Neuronal stem cell (in vitro differentiated cells): ENCODE results near the gene RAD51B.

ENCODE experiments used
- DNase-seq: peaks from one replicate; pipeline ENCODE4 v3.0.0-alpha.2; 2013; ENCODE audit warnings: low spot score
- H2AFZ ChIP-seq: one replicate; pipeline ENCODE4 v1.6.1; 2013; ENCODE audit warnings: mild to moderate bottlenecking, low read length, inconsistent platforms
- H2AK5ac ChIP-seq: 2 replicates; pipeline ENCODE4 v1.6.1; 2013; ENCODE audit warnings: low read depth, mild to moderate bottlenecking, inconsistent platforms, low read length, moderate library complexity, mixed read lengths
- H2BK120ac ChIP-seq: 2 replicates; pipeline ENCODE4 v1.6.1; 2013; ENCODE audit warnings: low read depth, mild to moderate bottlenecking, inconsistent platforms, low read length, moderate library complexity, mixed read lengths
- H2BK12ac ChIP-seq: one replicate; pipeline ENCODE4 v1.6.1; 2013; ENCODE audit warnings: low read length, inconsistent platforms
- H2BK15ac ChIP-seq: 2 replicates; pipeline ENCODE4 v1.6.1; 2013; ENCODE audit warnings: mild to moderate bottlenecking, low read length, inconsistent platforms, mixed read lengths
- H2BK5ac ChIP-seq: one replicate; pipeline ENCODE4 v1.6.1; 2013; ENCODE audit warnings: inconsistent platforms, mild to moderate bottlenecking, low read length, moderate library complexity
- H3K14ac ChIP-seq: one replicate; pipeline ENCODE4 v1.6.1; 2013; ENCODE audit warnings: low read length, inconsistent platforms
- H3K18ac ChIP-seq: 2 replicates; pipeline ENCODE4 v1.6.1; 2013; ENCODE audit warnings: low read length, inconsistent platforms
- H3K23ac ChIP-seq: 2 replicates; pipeline ENCODE4 v1.6.1; 2013; ENCODE audit warnings: low read depth, mild to moderate bottlenecking, mixed read lengths, low read length, inconsistent platforms; ENCODE audit not compliant: poor library complexity
- H3K27ac ChIP-seq: replicated peaks from 3 replicates; pipeline ENCODE4 v1.5.1; 2013; ENCODE audit warnings: low read length, inconsistent platforms
- H3K27me3 ChIP-seq, 3 experiments: 2 replicates each; pipeline ENCODE4 v1.6.1; 2013; ENCODE audit warnings: low read length in 3 of 3, mild to moderate bottlenecking in 2 of 3, inconsistent platforms in 1 of 3, low read depth in 1 of 3, mixed read lengths in 1 of 3, moderate library complexity in 1 of 3; ENCODE audit not compliant: control insufficient read depth in 3 of 3, insufficient read depth in 3 of 3
- H3K36me3 ChIP-seq, 2 donors: replicated peaks in 1 of 2; 2 replicates each; pipeline ENCODE4 v1.6.1; 2013; ENCODE audit warnings: low read length in 2 of 2; ENCODE audit not compliant: control insufficient read depth in 2 of 2, insufficient read depth in 2 of 2
- H3K4ac ChIP-seq: 2 replicates; pipeline ENCODE4 v1.6.1; 2013; ENCODE audit warnings: inconsistent platforms, mild to moderate bottlenecking, low read length, moderate library complexity
- H3K4me1 ChIP-seq, 2 donors: 1 replicate in 1 of 2; 2 replicates in 1 of 2; pipeline ENCODE4 v1.6.1; 2013; ENCODE audit warnings: low read length in 2 of 2, low read depth in 1 of 2; ENCODE audit not compliant: control insufficient read depth in 2 of 2, insufficient read depth in 1 of 2
- H3K4me2 ChIP-seq: one replicate; pipeline ENCODE4 v1.6.1; 2013; ENCODE audit warnings: mild to moderate bottlenecking, low read length, inconsistent platforms; ENCODE audit not compliant: insufficient read depth, poor library complexity, severe bottlenecking
- H3K4me3 ChIP-seq, 2 donors: 2 replicates each; pipeline ENCODE4 v1.5.1; 2013; ENCODE audit warnings: low read length in 2 of 2, mild to moderate bottlenecking in 2 of 2, inconsistent platforms in 1 of 2, moderate library complexity in 1 of 2
- H3K79me1 ChIP-seq: one replicate; pipeline ENCODE4 v1.6.1; 2013; ENCODE audit warnings: low read depth, mild to moderate bottlenecking, inconsistent platforms, low read length, moderate library complexity
- H3K9ac ChIP-seq: one replicate; pipeline ENCODE4 v1.6.1; 2013; ENCODE audit warnings: mild to moderate bottlenecking, low read depth, low read length, inconsistent platforms; ENCODE audit not compliant: poor library complexity
- H3K9me3 ChIP-seq, 2 donors: replicated peaks in 1 of 2; 2 replicates each; pipeline versions ENCODE3 to v1.6.1; 2013; ENCODE audit warnings: low read length in 2 of 2, mild to moderate bottlenecking in 2 of 2, inconsistent platforms in 1 of 2, low read depth in 1 of 2, mixed read lengths in 1 of 2, moderate library complexity in 1 of 2; ENCODE audit not compliant: control insufficient read depth in 2 of 2, insufficient read depth in 1 of 2
- H4K8ac ChIP-seq: one replicate; pipeline ENCODE4 v1.6.1; 2013; ENCODE audit warnings: low read depth, mild to moderate bottlenecking, inconsistent platforms, low read length, moderate library complexity
- H4K91ac ChIP-seq: one replicate; pipeline ENCODE4 v1.6.1; 2013; ENCODE audit warnings: low read length, low read depth, mild to moderate bottlenecking, inconsistent platforms; ENCODE audit not compliant: poor library complexity
- WGBS, 2 donors: extraction: QIAGEN DNeasy Blood & Tissue Kit; methylation state at CpG; one replicate each; pipeline ENCODE4 v1.1.7; 2013; ENCODE audit warnings: missing lambda C conversion rate in 2 of 2, mixed read lengths in 1 of 2; ENCODE audit not compliant: insufficient read length in 2 of 2, insufficient replicate concordance in 1 of 2; ENCODE audit errors: extremely low coverage in 2 of 2; 5-methylcytosine and 5-hydroxymethylcytosine counted together

RAD51B gene

DNA sequence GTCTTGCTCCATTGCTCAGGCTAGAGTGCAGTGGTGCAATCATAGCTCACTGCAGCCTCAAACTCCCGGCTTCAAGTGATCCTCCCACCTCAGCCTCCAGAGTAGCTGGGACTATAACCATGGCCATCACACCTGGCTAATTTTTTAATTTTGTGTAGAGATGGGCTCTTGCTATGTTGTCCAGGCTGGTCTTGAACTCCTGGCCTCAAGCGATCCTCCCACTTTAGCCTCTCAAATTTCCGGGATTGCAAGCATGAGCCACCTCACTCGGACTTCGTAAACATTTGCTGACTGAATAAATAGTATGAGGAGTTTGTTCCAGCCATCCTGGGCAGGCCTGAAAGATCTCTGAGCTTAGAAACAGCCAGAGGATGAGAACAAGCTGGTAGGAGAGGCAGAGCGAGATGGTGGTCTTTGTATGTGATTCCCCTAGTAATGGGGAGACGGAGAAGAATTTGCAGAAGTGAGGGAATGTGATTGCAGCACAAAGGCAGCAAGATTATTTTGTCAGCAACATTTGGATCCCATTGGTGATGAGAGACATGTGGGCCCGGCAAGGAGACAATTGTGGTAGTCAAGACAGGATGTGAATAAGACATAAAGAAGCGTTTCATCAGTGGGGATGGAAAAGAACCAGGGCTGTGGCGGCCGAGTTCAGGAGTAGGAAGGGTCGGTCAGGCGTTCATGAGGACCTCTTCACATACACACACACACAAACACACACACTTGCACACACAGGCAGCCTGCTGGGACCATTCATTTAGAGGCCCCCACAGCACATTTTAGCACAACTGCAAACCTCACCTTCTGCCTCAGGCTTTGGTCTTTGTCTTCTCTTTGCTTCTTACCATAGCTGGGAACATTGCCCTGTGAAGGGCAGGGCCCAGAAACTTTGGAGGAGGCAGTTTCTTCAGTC, 817.8 kb downstream of the RAD51B start:
- Histone ChIP-seq H3K9me3 (peaks cover 8 to 20% of the 10 kb centered on the region in 2 donors), H2AFZ (peak overlapping the region; percentile 54), H3K23ac (no peak overlapping the region), H3K79me1 (no peaks in the 10 kb centered on the region), H4K91ac (no peak overlapping the region), H3K9ac (no peak overlapping the region), H2AK5ac (no peak overlapping the region), H3K14ac (no peak overlapping the region), H3K27me3 (no peaks in the 10 kb centered on the region), H3K4me2 (no peak overlapping the region), H2BK15ac (no peak overlapping the region), H4K8ac (no peak overlapping the region), H3K18ac (peak overlapping the region; percentile 32), H2BK120ac (no peak overlapping the region), H2BK12ac (no peak overlapping the region), H2BK5ac (no peak overlapping the region), H3K4me3 (no peak overlapping the region), H3K36me3 (no peaks in the 10 kb centered on the region), H3K4me1 (peaks cover 25 to 26% of the 10 kb centered on the region in 2 donors), H3K4ac (no peak overlapping the region), H3K27ac (no peak overlapping the region)
- no CpG with 5 or more reads among the region's 13 CpGs for WGBS, 2 donors
- DNase-seq: no peak

- DNase-seq: no peak
Measured at GRCh38 chr14:68638141-68638999, 818.8 kb downstream of the RAD51B start.

GRCh38 chr14:68639000-68639757, 819.6 kb downstream of the RAD51B start:
- no peak overlapping the region for H3K4me3 ChIP-seq
- H2BK15ac ChIP-seq: peak overlapping the region; percentile 0
- H2AK5ac ChIP-seq: peak overlapping the region; percentile 41
- H3K79me1 ChIP-seq: no peaks in the 10 kb centered on the region
- H2BK5ac ChIP-seq: no peak overlapping the region
- no CpG with 5 or more reads among the region's 6 CpGs for WGBS, 2 donors
- peak overlapping the region; percentile 53 for H3K18ac ChIP-seq
- H4K91ac ChIP-seq: peak overlapping the region; percentile 38
- H3K36me3 ChIP-seq: no peaks in the 10 kb centered on the region
- peak overlapping the region; percentile 38 for H3K23ac ChIP-seq
- no peak overlapping the region for H3K4ac ChIP-seq
- H3K4me1 ChIP-seq: peaks cover 17 to 20% of the 10 kb centered on the region in 2 donors
- H3K9me3 ChIP-seq: peaks cover 13 to 30% of the 10 kb centered on the region in 2 donors
- no peak overlapping the region for H4K8ac ChIP-seq
- DNase-seq: no peak
- H2AFZ ChIP-seq: peak overlapping the region; percentile 54
- no peak overlapping the region for H2BK120ac ChIP-seq
- H3K4me2 ChIP-seq: no peak overlapping the region
- no peak overlapping the region for H3K9ac ChIP-seq
- peak overlapping the region; percentile 59 for H2BK12ac ChIP-seq
- no peak overlapping the region for H3K27ac ChIP-seq
- H3K14ac ChIP-seq: no peak overlapping the region
- H3K27me3 ChIP-seq: no peaks in the 10 kb centered on the region

More at GRCh38 chr14:68638141-68638999, 818.8 kb downstream of the RAD51B start:
- Histone ChIP-seq H4K91ac (peak overlapping the region; percentile 38), H2BK5ac (no peak overlapping the region), H3K36me3 (no peaks in the 10 kb centered on the region), H3K27ac (no peak overlapping the region), H3K18ac (peak overlapping the region; percentile 83), H3K79me1 (no peaks in the 10 kb centered on the region), H3K9me3 (peaks cover 8 to 23% of the 10 kb centered on the region in 2 donors), H3K23ac (peak overlapping the region; percentile 32), H2BK15ac (peak overlapping the region; percentile 0), H3K4me2 (no peak overlapping the region), H3K4me1 (peaks cover 22 to 23% of the 10 kb centered on the region in 2 donors), H3K4ac (no peak overlapping the region), H3K14ac (no peak overlapping the region), H2BK120ac (peak overlapping the region; percentile 21), H2BK12ac (peak overlapping the region; percentile 59), H3K9ac (no peak overlapping the region), H3K27me3 (no peaks in the 10 kb centered on the region), H3K4me3 (no peak overlapping the region), H2AFZ (peak overlapping the region; percentile 54), H2AK5ac (peak overlapping the region; percentile 41), H4K8ac (no peak overlapping the region)
- WGBS, 2 donors: no CpG with 5 or more reads among the region's 12 CpGs
